H1 (cell line): ENCODE data around the gene TSC22D1. TPM values are rescaled to one million over a fixed set of nuclear protein-coding genes. Genes with fewer than 3 reads are reported as not detected.

ENCODE experiments used
- CTCF ChIA-PET: fragments of 300-600 bp; sonication (Branson Sonifier 250); formaldehyde crosslinking; loops from one replicate; lab custom pipeline; 2021; ENCODE audit not compliant: partially characterized antibody; lab: Charles Lee
- POLR2A ChIA-PET: fragments of 300-600 bp; sonication (Branson Sonifier 250); formaldehyde crosslinking; loops from one replicate; lab custom pipeline; 2021; ENCODE audit warnings: inconsistent platforms; ENCODE audit not compliant: partially characterized antibody; lab: Charles Lee
- DNase-seq, 2 experiments: peaks; one replicate each; pipeline versions ENCODE4 v3.0.0 to v3.0.0-alpha.2; 2010 to 2022; ENCODE audit warnings: low spot score in 2 of 2, low read depth in 1 of 2, mixed read lengths in 1 of 2
- FAIRE-seq: peaks from 2 replicates; lab custom pipeline; 2011; peaks lifted over from hg19 to GRCh38; lab: Jason Lieb, UNC
- H2AFZ ChIP-seq: 2 replicates; pipeline ENCODE4 v1.8.1; 2012; ENCODE audit warnings: low read length, inconsistent platforms
- H2AK5ac ChIP-seq: 2 replicates; pipeline ENCODE4 v1.6.1; 2013; ENCODE audit warnings: low read depth, low read length
- H2BK120ac ChIP-seq: replicated peaks from 2 replicates; pipeline ENCODE3; 2013; ENCODE audit warnings: low read depth, low read length, inconsistent platforms
- H2BK12ac ChIP-seq: 2 replicates; pipeline ENCODE4 v1.6.1; 2013; ENCODE audit warnings: low read depth, low read length
- H2BK15ac ChIP-seq: 2 replicates; pipeline ENCODE4 v1.6.1; 2013; ENCODE audit warnings: low read length
- H2BK20ac ChIP-seq: 2 replicates; pipeline ENCODE4 v1.6.1; 2013; ENCODE audit warnings: low read length
- H2BK5ac ChIP-seq: 2 replicates; pipeline ENCODE4 v1.6.1; 2013; ENCODE audit warnings: low read depth, low read length
- H3K14ac ChIP-seq: 2 replicates; pipeline ENCODE4 v1.6.1; 2013; ENCODE audit warnings: inconsistent platforms; ENCODE audit not compliant: insufficient read length
- H3K18ac ChIP-seq: 2 replicates; pipeline ENCODE4 v1.6.1; 2013; ENCODE audit warnings: low read length; ENCODE audit errors: extremely low read depth
- H3K23ac ChIP-seq: 2 replicates; pipeline ENCODE4 v1.6.1; 2013; ENCODE audit warnings: inconsistent platforms; ENCODE audit not compliant: insufficient read length
- H3K23me2 ChIP-seq: 2 replicates; pipeline ENCODE4 v1.6.1; 2013; ENCODE audit warnings: low read depth, low read length
- H3K27ac ChIP-seq: 2 replicates; pipeline ENCODE4 v1.6.1; 2011; ENCODE audit warnings: low read depth, low read length, inconsistent platforms
- H3K27me3 ChIP-seq, 4 experiments: replicated peaks in 1 of 4; 1 replicate in 1 of 4; 2 replicates in 3 of 4; pipeline versions ENCODE4 v1.6.1 to v1.8.1; 2011 to 2013; ENCODE audit warnings: low read length in 3 of 4, mild to moderate bottlenecking in 3 of 4, inconsistent platforms in 2 of 4, mixed read lengths in 2 of 4, moderate library complexity in 1 of 4; ENCODE audit not compliant: control insufficient read depth in 3 of 4, insufficient read depth in 3 of 4; ENCODE audit errors: extremely low read depth in 1 of 4
- H3K36me3 ChIP-seq, 4 experiments: 2 replicates each; pipeline versions ENCODE4 v1.6.1 to v1.8.1; 2011 to 2013; ENCODE audit warnings: mild to moderate bottlenecking in 4 of 4, low read length in 3 of 4, moderate library complexity in 2 of 4, control low read depth in 1 of 4, inconsistent platforms in 1 of 4; ENCODE audit not compliant: insufficient read depth in 4 of 4, control insufficient read depth in 2 of 4
- H3K4ac ChIP-seq: replicated peaks from 2 replicates; pipeline ENCODE3; 2013; ENCODE audit warnings: low read length, low read depth, mixed read lengths, inconsistent platforms; ENCODE audit not compliant: insufficient read length
- H3K4me1 ChIP-seq, 4 experiments: replicated peaks in 1 of 4; 1 replicate in 1 of 4; 2 replicates in 3 of 4; pipeline versions ENCODE4 v1.6.1 to v1.8.1; 2011 to 2013; ENCODE audit warnings: low read length in 3 of 4, inconsistent platforms in 2 of 4, mixed read lengths in 1 of 4; ENCODE audit not compliant: insufficient read depth in 4 of 4, control insufficient read depth in 3 of 4
- H3K4me2 ChIP-seq, 2 experiments: 2 replicates each; pipeline versions ENCODE4 v1.6.1 to v1.8.1; 2011 to 2013; ENCODE audit warnings: low read depth in 2 of 2, low read length in 2 of 2, control low read depth in 1 of 2, inconsistent platforms in 1 of 2, mild to moderate bottlenecking in 1 of 2; ENCODE audit not compliant: insufficient read depth in 1 of 2
- H3K4me3 ChIP-seq, 4 experiments: fragments of 200-600, 300-600 bp in 1 of 4; sonication (generic), shearing (Covaris generic), sonication (Bioruptor Twin) in 1 of 4; 2 replicates each; pipeline versions ENCODE4 v1.5.1 to v1.8.1; 2011 to 2016; ENCODE audit warnings: low read length in 4 of 4, low read depth in 3 of 4, control low read depth in 2 of 4, inconsistent platforms in 2 of 4, mild to moderate bottlenecking in 2 of 4, mixed read lengths in 1 of 4, moderate library complexity in 1 of 4; ENCODE audit not compliant: insufficient read depth in 2 of 4; ENCODE audit errors: extremely low read depth in 1 of 4
- H3K56ac ChIP-seq: replicated peaks from 2 replicates; pipeline ENCODE3; 2013; ENCODE audit warnings: low read depth, mild to moderate bottlenecking, mixed read lengths, low read length, inconsistent platforms; ENCODE audit not compliant: insufficient read length
- H3K79me1 ChIP-seq: 2 replicates; pipeline ENCODE4 v1.6.1; 2013; ENCODE audit warnings: low read depth, low read length, control low read depth
- H3K79me2 ChIP-seq, 2 experiments: 2 replicates each; pipeline versions ENCODE4 v1.6.1 to v1.8.1; 2012 to 2013; ENCODE audit warnings: low read length in 2 of 2, mild to moderate bottlenecking in 2 of 2, inconsistent platforms in 1 of 2; ENCODE audit not compliant: insufficient read depth in 2 of 2, control insufficient read depth in 1 of 2
- H3K9ac ChIP-seq, 4 experiments: replicated peaks in 1 of 4; 1 replicate in 1 of 4; 2 replicates in 3 of 4; pipeline versions ENCODE4 v1.6.1 to v1.8.1; 2011 to 2013; ENCODE audit warnings: low read depth in 3 of 4, low read length in 3 of 4, control low read depth in 2 of 4, mild to moderate bottlenecking in 2 of 4, moderate library complexity in 2 of 4, inconsistent platforms in 1 of 4; ENCODE audit errors: extremely low read depth in 1 of 4
- H3K9me3 ChIP-seq, 2 experiments: 2 replicates each; pipeline versions ENCODE4 v1.6.1 to v1.8.1; 2012 to 2013; ENCODE audit warnings: mild to moderate bottlenecking in 2 of 2, moderate library complexity in 2 of 2, control low read depth in 1 of 2, inconsistent platforms in 1 of 2, low read depth in 1 of 2, low read length in 1 of 2, mixed read lengths in 1 of 2; ENCODE audit not compliant: insufficient read depth in 2 of 2
- H4K20me1 ChIP-seq, 2 experiments: replicated peaks in 1 of 2; 2 replicates each; pipeline versions ENCODE3 to v1.8.1; 2011 to 2013; ENCODE audit warnings: inconsistent platforms in 2 of 2, low read length in 2 of 2, mild to moderate bottlenecking in 1 of 2; ENCODE audit not compliant: insufficient read depth in 2 of 2, control insufficient read depth in 1 of 2
- H4K5ac ChIP-seq: 2 replicates; pipeline ENCODE4 v1.6.1; 2013; ENCODE audit warnings: low read length, low read depth, mixed read lengths, inconsistent platforms; ENCODE audit not compliant: insufficient read length
- H4K8ac ChIP-seq: 2 replicates; pipeline ENCODE4 v1.8.0; 2013; ENCODE audit warnings: mild to moderate bottlenecking, moderate library complexity, low read length, inconsistent platforms; ENCODE audit not compliant: insufficient read depth; ENCODE audit errors: extremely low read depth
- H4K91ac ChIP-seq: replicated peaks from 2 replicates; pipeline ENCODE3; 2013; ENCODE audit warnings: low read length, mixed read lengths, inconsistent platforms; ENCODE audit not compliant: insufficient read length
- KDM4A ChIP-seq: IDR thresholded peaks from one replicate; pipeline ENCODE4 v1.7.1; 2012; ENCODE audit warnings: low read depth, mild to moderate bottlenecking, moderate library complexity, low read length, inconsistent platforms; ENCODE audit not compliant: severe bottlenecking
- POLR2A ChIP-seq, 2 experiments: IDR thresholded peaks; 1 replicate in 1 of 2; 2 replicates in 1 of 2; pipeline ENCODE4 v1.6.1; 2011; ENCODE audit warnings: low read depth in 2 of 2, low read length in 2 of 2, mild to moderate bottlenecking in 2 of 2; ENCODE audit errors: control extremely low read depth in 1 of 2
- TCF12 ChIP-seq: IDR thresholded peaks from 2 replicates; pipeline ENCODE4 v1.6.1; 2011; ENCODE audit warnings: low read depth, mild to moderate bottlenecking, low read length
- WGBS, 2 experiments: shearing (Covaris generic) in 1 of 2; methylation state at CpG; one replicate each; pipeline versions ENCODE4 v1.1.6 to v1.1.7; 2013 to 2015; ENCODE audit warnings: low lambda C conversion rate in 2 of 2, mixed read lengths in 2 of 2, inconsistent platforms in 1 of 2, low coverage in 1 of 2, missing lambda C conversion rate in 1 of 2; ENCODE audit not compliant: insufficient replicate concordance in 2 of 2, insufficient coverage in 1 of 2, insufficient read length in 1 of 2; ENCODE audit errors: extremely low coverage in 1 of 2, missing lambda C conversion rate in 1 of 2; 5-methylcytosine and 5-hydroxymethylcytosine counted together
- polyA plus RNA-seq, 7 experiments: library from polyadenylated mRNA; depleted of rRNA in 3 of 7; stranded (reverse) in 5 of 7; unstranded in 2 of 7; fragments of >200 nt in 5 of 7; fragments of 200-250 nt in 2 of 7; gene quantifications; 1 replicate in 5 of 7; 2 replicates in 1 of 7; 4 replicates in 1 of 7; pipeline versions ENCODE4 v1.2.1 to v1.2.3, GENCODE V29; 2011 to 2013; ENCODE audit warnings: missing spikeins in 2 of 7, mixed read lengths in 2 of 7
- total RNA-seq: library from RNA; stranded (reverse); fragmentation: NEBNext Ultra II Directional; extraction: Animal tissue kit (Norgen Biotek cat#: 25700); gene quantifications from 2 replicates; pipeline ENCODE4 v1.2.1, GENCODE V29; 2021
- TF ChIP-seq, protein P1 (sequence below): IDR thresholded peaks from 2 replicates; pipeline ENCODE4 v1.6.1; 2012; ENCODE audit warnings: inconsistent platforms

TSC22D1 gene
- total and polyA plus RNA-seq, 2 of the 8 experiments (the other 6 are each of a cell fraction or from before 2014, with no cell fraction given), result 52.6 to 80.9 TPM

DNA sequence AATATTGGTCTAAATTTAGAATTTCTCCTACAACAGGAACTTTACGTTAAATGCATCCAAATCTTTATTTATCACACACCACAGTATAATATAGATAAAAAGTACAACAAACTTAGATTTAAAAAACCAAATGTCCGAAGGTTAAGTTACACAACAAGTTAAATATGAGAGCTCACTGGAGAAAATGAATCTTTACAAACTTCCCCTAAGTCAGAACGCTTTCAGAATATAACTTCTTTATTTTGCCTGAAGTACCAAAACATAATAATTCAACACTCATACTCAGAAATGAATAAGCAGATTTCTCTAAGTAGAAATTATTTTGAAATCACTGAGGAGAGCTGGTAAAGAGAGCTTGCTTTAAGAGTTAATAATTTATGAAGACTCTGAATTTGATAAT is 33.8 kb downstream of the TSC22D1 start:
- H3K4me2 ChIP-seq, result no peak overlapping the region
- H2AFZ ChIP-seq, result no peak overlapping the region
- H2BK12ac ChIP-seq, result no peak overlapping the region
- no peak overlapping the region for H4K8ac ChIP-seq
- no peak overlapping the region for H3K14ac ChIP-seq
- no peaks in the 10 kb centered on the region for H3K27me3 ChIP-seq
- H2BK120ac ChIP-seq, result no peak overlapping the region
- no peak overlapping the region for H3K23ac ChIP-seq
- no peak for FAIRE-seq
- no peak overlapping the region for H4K91ac ChIP-seq
- POLR2A ChIA-PET, result interaction anchor here (1.1 kb wide), 1 partner anchor 26 kb away, joined by 3 read pairs; no protein-coding TSS in a partner anchor
- no peak for DNase-seq
- CTCF ChIA-PET, result interaction anchor here (0.8 to 2.0 kb wide), 4 partner anchors 18 to 69 kb away, joined by 3 to 8 read pairs (median 4); no protein-coding TSS in a partner anchor
- TF ChIP-seq KDM4A (no peak), POLR2A (IDR thresholded peaks at IDR 0.05; ENCODE audit: control extremely low read depth in 1 of 2, low read depth in 2 of 2, low read length in 2 of 2) (no peak), TCF12 (no peak)
- TF ChIP-seq, protein P1, sequence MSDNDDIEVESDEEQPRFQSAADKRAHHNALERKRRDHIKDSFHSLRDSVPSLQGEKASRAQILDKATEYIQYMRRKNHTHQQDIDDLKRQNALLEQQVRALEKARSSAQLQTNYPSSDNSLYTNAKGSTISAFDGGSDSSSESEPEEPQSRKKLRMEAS, result no peak
- TF ChIP-seq, all 59 proteins: peak for 0
- Histone ChIP-seq H4K20me1 (peaks cover 0 to 5% of the 10 kb centered on the region in 2 experiments), H3K79me2 (peaks cover 0 to 55% of the 10 kb centered on the region in 2 experiments; a peak in 2 of 4 replicates), H3K23me2 (no peaks in the 10 kb centered on the region), H2AK5ac (no peak overlapping the region), H3K79me1 (no peaks in the 10 kb centered on the region), H3K9ac (no peak overlapping the region), H3K27ac (no peak overlapping the region), H2BK5ac (no peak overlapping the region), H2BK15ac (no peak overlapping the region), H3K36me3 (peaks cover 0 to 27% (median 1%) of the 10 kb centered on the region in 4 experiments; a peak in 5 of 8 replicates), H4K5ac (no peak overlapping the region), H3K9me3 (no peaks in the 10 kb centered on the region), H3K4me1 (no peaks in the 10 kb centered on the region), H3K56ac (no peak overlapping the region), H3K4ac (no peak overlapping the region), H2BK20ac (no peak overlapping the region), H3K4me3 (no peak overlapping the region), H3K18ac (no peak overlapping the region)
- 85% methylated on average over 3 of the region's 3 CpGs; no CpG with 5 or more reads in 1 of the 2 experiments for WGBS, 2 experiments
